GM19397 (cell line): ENCODE data around the gene KSR2.

Experiments used
- ATAC-seq: cut with Tn5 transposase; IDR thresholded peaks from one replicate; pipeline ENCODE4 v1.9.1; 2021; ENCODE audit warnings: mild to moderate bottlenecking, moderate library complexity; ENCODE audit not compliant: unreplicated experiment

The KSR2 gene

DNA sequence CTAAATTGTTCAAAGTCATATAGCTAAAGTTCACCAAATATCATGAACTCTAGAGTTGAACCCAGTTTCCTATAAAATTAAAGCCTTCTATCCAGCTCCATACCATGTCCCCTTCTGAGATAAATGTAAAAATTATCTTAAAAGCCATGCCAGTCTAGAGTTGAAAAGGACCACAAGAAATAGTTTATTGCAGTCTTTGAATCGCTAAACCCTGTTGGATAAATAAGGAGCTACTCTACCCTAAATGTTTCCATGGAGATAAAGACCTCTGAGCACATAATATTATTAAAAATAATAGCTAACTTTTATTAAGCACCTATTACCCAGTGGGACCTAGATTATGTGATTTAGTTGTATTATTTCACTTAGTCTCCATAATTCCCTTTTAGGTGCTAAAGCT is 379.8 kb downstream of the KSR2 start:
- no peak for ATAC-seq

- no peak for ATAC-seq
These were observed 381.0 kb downstream of the KSR2 start for GRCh38 chr12:117587631-117588287.

DNA sequence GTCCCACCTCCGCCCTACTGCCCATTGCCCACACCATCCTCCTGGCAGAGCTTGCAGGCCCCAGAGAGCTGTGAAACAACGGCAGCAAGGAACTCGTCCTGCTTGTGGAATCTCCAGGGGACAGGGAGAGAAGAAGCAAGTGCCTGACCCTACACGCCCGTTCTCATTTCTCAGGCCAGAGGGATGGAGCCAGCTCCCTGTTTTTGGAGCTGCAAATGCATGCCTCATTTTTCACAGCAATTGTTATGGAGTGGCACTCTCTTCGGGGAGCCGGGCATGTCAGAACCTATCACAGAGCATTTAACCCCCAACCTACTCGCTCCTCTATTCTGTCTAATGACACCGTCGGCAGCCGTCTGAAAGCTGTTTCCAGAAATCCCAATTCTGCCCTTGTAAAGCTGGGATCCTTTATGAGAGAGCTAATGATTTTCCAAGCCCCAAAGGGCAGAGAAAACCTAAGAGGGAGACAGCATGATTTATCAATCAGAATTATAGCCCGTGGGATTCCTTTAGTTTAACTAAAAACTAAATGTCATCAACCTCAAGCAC is 385.0 kb downstream of the KSR2 start:
- ATAC-seq: no peak

GRCh38 chr12:117583092-117583491 is 385.7 kb downstream of the KSR2 start:
- ATAC-seq: no peak

DNA sequence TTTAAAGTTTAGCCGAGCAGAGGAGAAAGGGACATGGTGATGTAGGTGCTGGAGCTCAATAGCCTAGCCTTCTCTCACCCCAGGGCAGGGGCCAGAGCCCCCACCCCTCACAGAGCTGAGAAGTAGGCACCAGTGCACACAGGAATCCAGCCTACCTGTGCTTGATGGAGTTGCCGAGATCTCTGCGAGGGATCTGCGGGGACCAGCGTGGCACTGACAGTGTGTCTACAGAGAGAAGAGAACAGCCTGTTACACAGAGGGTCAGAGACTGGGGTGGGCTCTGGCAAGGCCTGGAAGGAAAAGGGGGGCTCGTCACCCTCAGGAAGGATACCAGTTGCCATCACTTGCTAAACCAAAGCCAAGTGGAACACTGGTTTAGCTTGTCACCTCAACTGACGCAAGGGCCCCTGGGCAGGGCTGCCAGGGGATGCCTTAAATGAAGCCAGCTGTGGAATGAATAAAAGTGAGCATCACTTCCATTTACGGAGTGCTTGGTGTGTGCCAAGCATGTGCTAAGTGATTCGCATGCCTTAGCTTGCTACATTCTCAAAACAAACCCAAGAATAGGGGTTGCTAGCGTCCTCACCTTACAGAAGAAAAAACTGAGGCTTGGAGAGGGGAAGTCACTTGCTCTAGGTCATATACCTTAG is 386.5 kb downstream of the KSR2 start:
- ATAC-seq: no peak

DNA sequence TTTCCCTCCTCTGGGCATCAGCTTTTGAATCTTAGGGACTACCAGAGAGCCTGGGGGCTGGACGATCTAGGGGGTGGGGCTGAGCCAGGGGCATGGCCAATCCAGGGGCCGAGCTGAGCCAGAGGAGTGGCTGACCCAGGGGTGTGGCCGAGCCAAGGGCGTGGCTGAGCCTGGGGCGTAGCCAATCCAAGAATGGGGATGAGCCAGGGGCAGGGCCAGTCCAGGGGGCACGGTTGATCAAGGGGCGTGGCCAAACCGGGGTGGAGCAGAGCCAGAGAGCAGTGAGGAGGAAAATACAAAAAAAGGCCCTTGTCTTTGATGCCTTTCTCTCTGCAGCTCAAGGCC is 388.1 kb downstream of the KSR2 start:
- no peak for ATAC-seq

GRCh38 chr12:117580015-117580717 is 388.6 kb downstream of the KSR2 start:
- ATAC-seq: no peak

- ATAC-seq: no peak
These were observed 391.6 kb downstream of the KSR2 start for GRCh38 chr12:117577122-117577657.

GRCh38 chr12:117576053-117576452 is 392.7 kb downstream of the KSR2 start:
- no peak for ATAC-seq

- ATAC-seq: no peak
These were observed 394.1 kb downstream of the KSR2 start for GRCh38 chr12:117574655-117575054.

DNA sequence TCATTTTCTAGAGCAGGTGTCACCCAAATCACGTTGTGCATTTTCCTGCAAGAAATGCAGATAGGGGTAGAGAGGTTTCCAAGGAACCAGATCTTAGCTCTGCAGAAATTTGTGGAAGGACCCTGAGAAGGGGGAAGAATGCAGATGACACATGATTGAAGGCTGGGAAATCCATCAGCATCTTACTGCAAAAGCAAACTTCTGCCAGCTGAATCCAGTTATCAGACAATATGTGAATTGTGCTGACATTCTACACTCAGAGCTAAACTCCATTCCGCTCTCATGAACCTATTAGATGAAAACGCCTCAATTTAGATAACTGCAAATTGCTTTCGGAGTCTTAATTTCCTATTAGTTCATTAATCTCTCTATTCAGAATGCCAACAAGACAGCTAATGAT is 396.0 kb downstream of the KSR2 start:
- no peak for ATAC-seq

DNA sequence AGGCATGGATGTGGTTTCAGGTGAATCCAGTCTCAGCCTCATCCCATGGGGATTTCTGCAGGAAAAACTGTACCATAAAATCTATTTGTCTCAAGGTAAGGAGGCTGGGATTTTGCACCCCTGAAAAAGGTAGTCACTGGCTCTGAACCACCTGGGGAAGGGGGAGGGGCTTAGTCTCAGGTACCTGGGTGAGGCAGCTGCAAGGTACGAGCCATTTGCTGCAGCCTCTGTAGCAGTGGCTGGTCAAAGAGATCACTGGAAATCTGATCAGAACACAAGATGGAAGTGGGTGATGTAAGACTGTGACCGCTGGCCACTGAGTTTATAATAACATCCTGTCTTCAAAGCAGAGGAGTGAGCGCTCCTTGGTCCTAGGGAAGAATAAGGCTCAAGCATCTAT is 397.5 kb downstream of the KSR2 start:
- no peak for ATAC-seq

GRCh38 chr12:117570608-117571007 is 398.2 kb downstream of the KSR2 start:
- ATAC-seq: no peak

- ATAC-seq: no peak
These were observed 401.1 kb downstream of the KSR2 start for GRCh38 chr12:117567644-117568216.

DNA sequence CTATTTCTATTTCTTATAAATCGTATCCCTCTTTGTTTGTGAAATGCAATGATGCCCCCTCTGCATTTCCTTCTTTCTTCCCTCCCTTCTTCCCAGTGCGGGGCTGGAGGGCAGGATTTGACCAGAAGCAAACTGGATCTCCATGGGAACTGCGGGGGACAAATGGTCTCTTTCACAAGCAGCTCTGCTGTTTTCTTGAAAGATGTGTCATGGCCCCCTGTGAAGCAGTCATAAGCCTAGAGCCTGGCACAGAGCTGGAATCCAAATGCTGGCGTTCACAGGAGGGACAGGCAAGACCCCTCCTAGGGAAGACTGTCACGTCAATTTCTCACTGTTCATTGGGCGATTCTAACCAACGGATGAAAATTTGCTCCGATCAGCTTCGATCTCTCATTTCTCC is 403.9 kb downstream of the KSR2 start:
- ATAC-seq: no peak

- ATAC-seq: no peak
These were observed 405.1 kb downstream of the KSR2 start for GRCh38 chr12:117563706-117564105.

- no peak for ATAC-seq
These were observed 405.8 kb downstream of the KSR2 start for GRCh38 chr12:117563007-117563406.

GRCh38 chr12:117561990-117562389 is 406.8 kb downstream of the KSR2 start:
- ATAC-seq: no peak

GRCh38 chr12:117559978-117560377 is 408.8 kb downstream of the KSR2 start:
- no peak for ATAC-seq

DNA sequence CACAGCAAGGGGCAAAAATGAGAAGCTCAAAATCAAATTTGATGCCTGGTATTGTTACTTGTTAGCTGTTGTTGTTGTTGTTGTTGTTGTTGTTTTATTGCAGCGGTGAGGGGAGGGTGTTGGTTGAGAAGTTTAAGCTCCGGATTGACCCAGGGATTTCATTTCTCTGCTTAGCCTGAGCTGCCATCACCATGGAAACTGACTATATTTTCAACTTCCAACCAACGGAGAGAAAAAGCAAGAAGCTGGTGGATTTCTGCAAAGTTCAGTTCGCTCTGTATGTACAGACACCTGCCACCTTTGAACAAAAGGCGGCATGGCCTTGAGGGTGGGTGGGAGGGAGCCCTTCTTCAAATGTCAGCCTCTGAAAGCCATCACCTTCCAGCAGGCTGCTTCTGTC is 412.9 kb downstream of the KSR2 start:
- ATAC-seq: no peak

DNA sequence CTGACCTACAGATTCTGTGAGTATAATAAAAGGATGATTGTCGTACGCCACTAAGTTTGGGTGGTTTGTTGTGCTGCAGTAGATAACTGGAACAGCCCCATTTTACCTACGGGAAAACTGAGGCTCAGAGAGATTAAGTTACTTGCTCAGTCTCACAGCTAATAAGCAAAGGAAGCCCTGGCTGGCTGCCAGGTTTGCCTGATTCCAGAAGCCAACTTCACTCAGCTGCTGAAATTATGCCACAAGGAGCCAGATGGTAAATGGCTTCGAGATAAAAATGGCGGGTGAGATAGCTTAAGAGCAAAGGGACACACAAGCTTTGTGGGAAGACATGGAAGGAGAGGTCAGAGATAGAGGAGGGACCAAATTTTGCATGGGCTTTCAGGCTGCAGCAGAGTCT is 415.8 kb downstream of the KSR2 start:
- no peak for ATAC-seq
